Thymus (tissue), 11 donors: Measurements from ENCODE around the gene OR2H1. TPM values are rescaled to one million over a fixed set of nuclear protein-coding genes. Genes with fewer than 3 reads are reported as not detected.

ENCODE experiments used
- DNase-seq, 9 donors: peaks; one replicate each; pipeline ENCODE4 v3.0.0-alpha.2; 2013; ENCODE audit warnings: low spot score in 9 of 9, low read depth in 6 of 9, missing footprints in 1 of 9
- H3K27ac ChIP-seq, 2 donors: one replicate each; pipeline ENCODE4 v1.5.1; 2013; ENCODE audit warnings: control low read depth in 1 of 2, low read depth in 1 of 2, low read length in 1 of 2, mild to moderate bottlenecking in 1 of 2, moderate library complexity in 1 of 2
- H3K27me3 ChIP-seq, 2 donors: one replicate each; pipeline ENCODE4 v1.5.1; 2013; ENCODE audit warnings: low read length in 1 of 2; ENCODE audit not compliant: control insufficient read depth in 2 of 2, insufficient read depth in 1 of 2
- H3K36me3 ChIP-seq, 2 donors: one replicate each; pipeline ENCODE4 v1.5.1; 2013; ENCODE audit warnings: low read length in 1 of 2, mild to moderate bottlenecking in 1 of 2, moderate library complexity in 1 of 2; ENCODE audit not compliant: control insufficient read depth in 2 of 2, insufficient read depth in 2 of 2
- H3K4me1 ChIP-seq, 2 donors: one replicate each; pipeline ENCODE4 v1.5.1; 2013; ENCODE audit warnings: low read length in 2 of 2; ENCODE audit not compliant: control insufficient read depth in 2 of 2, insufficient read depth in 2 of 2
- H3K4me3 ChIP-seq, 2 donors: one replicate each; pipeline ENCODE4 v1.5.1; 2013; ENCODE audit warnings: low read length in 2 of 2, control low read depth in 1 of 2, mild to moderate bottlenecking in 1 of 2
- H3K9me3 ChIP-seq, 2 donors: one replicate each; pipeline ENCODE4 v1.5.1; 2013; ENCODE audit warnings: low read length in 1 of 2, mild to moderate bottlenecking in 1 of 2; ENCODE audit not compliant: control insufficient read depth in 2 of 2, insufficient read depth in 1 of 2
- WGBS: extraction: QIAGEN DNeasy Blood & Tissue Kit; methylation state at CpG from one replicate; pipeline ENCODE4 v1.1.7; 2013; 5-methylcytosine and 5-hydroxymethylcytosine counted together
- polyA plus RNA-seq: library from polyadenylated mRNA; stranded (reverse); fragments of 200-250 nt; gene quantifications from one replicate; pipeline ENCODE4 v1.2.3, GENCODE V29; 2013
- total RNA-seq: library from RNA; stranded (reverse); fragments of 120-200 nt; gene quantifications from one replicate; pipeline ENCODE4 v1.2.4, GENCODE V29; 2013
- donor health status: healthy.

OR2H1 gene
- total and polyA plus RNA-seq, 2 donors: 0.05 TPM; not detected in 1

GRCh38 chr6:29489286-29489685 is 32.3 kb downstream of the OR2H1 start:
- H3K4me3 ChIP-seq: no peak overlapping the region
- H3K9me3 ChIP-seq: no peaks in the 10 kb centered on the region
- H3K27me3 ChIP-seq: no peaks in the 10 kb centered on the region
- no peak overlapping the region for H3K27ac ChIP-seq
- H3K4me1 ChIP-seq: no peaks in the 10 kb centered on the region
- DNase-seq: peak in 1 of 9 donors; percentile 12
- H3K36me3 ChIP-seq: no peaks in the 10 kb centered on the region
- WGBS: 98% methylated on average over 8 of the region's 8 CpGs

GRCh38 chr6:29490055-29490454 is 33.1 kb downstream of the OR2H1 start:
- H3K4me3 ChIP-seq: no peak overlapping the region
- no peak for DNase-seq
- no peaks in the 10 kb centered on the region for H3K27me3 ChIP-seq
- H3K36me3 ChIP-seq: no peaks in the 10 kb centered on the region
- H3K9me3 ChIP-seq: no peaks in the 10 kb centered on the region
- H3K4me1 ChIP-seq: no peaks in the 10 kb centered on the region
- H3K27ac ChIP-seq: no peak overlapping the region
- 69% methylated on average over 3 of the region's 3 CpGs for WGBS

GRCh38 chr6:29490552-29490951 is 33.6 kb downstream of the OR2H1 start:
- H3K4me1 ChIP-seq: no peaks in the 10 kb centered on the region
- no peak overlapping the region for H3K4me3 ChIP-seq
- DNase-seq: no peak
- H3K36me3 ChIP-seq: no peaks in the 10 kb centered on the region
- no peak overlapping the region for H3K27ac ChIP-seq
- H3K27me3 ChIP-seq: no peaks in the 10 kb centered on the region
- H3K9me3 ChIP-seq: no peaks in the 10 kb centered on the region
- WGBS: 6% methylated on average over 2 of the region's 2 CpGs

GRCh38 chr6:29491574-29491973 is 34.6 kb downstream of the OR2H1 start:
- Histone ChIP-seq H3K36me3 (no peaks in the 10 kb centered on the region), H3K4me3 (no peak overlapping the region), H3K27ac (no peak overlapping the region), H3K4me1 (no peaks in the 10 kb centered on the region), H3K27me3 (no peaks in the 10 kb centered on the region), H3K9me3 (no peaks in the 10 kb centered on the region)
- WGBS: 98% methylated on average over 4 of the region's 4 CpGs
- DNase-seq: no peak

GRCh38 chr6:29493261-29493660 is 36.3 kb downstream of the OR2H1 start:
- H3K4me1 ChIP-seq: no peaks in the 10 kb centered on the region
- WGBS: 83% methylated on average over 2 of the region's 2 CpGs
- H3K9me3 ChIP-seq: no peaks in the 10 kb centered on the region
- no peak for DNase-seq
- H3K27me3 ChIP-seq: no peaks in the 10 kb centered on the region
- no peaks in the 10 kb centered on the region for H3K36me3 ChIP-seq
- H3K27ac ChIP-seq: no peak overlapping the region
- H3K4me3 ChIP-seq: no peak overlapping the region

GRCh38 chr6:29494131-29494530 is 37.2 kb downstream of the OR2H1 start:
- Histone ChIP-seq H3K27me3 (no peaks in the 10 kb centered on the region), H3K4me1 (no peaks in the 10 kb centered on the region), H3K9me3 (no peaks in the 10 kb centered on the region), H3K36me3 (no peaks in the 10 kb centered on the region), H3K4me3 (no peak overlapping the region), H3K27ac (no peak overlapping the region)
- no peak for DNase-seq
- 91% methylated on average over 2 of the region's 2 CpGs for WGBS

- H3K4me3 ChIP-seq: no peak overlapping the region
- no peaks in the 10 kb centered on the region for H3K9me3 ChIP-seq
- H3K36me3 ChIP-seq: no peaks in the 10 kb centered on the region
- no peak overlapping the region for H3K27ac ChIP-seq
- no peaks in the 10 kb centered on the region for H3K27me3 ChIP-seq
- H3K4me1 ChIP-seq: no peaks in the 10 kb centered on the region
- 89% methylated on average over 4 of the region's 4 CpGs for WGBS
- no peak for DNase-seq
These were observed 38.6 kb downstream of the OR2H1 start for GRCh38 chr6:29495571-29495970.

GRCh38 chr6:29496961-29497360 is 40.0 kb downstream of the OR2H1 start:
- WGBS: 97% methylated on average over 4 of the region's 4 CpGs
- Histone ChIP-seq H3K36me3 (no peaks in the 10 kb centered on the region), H3K9me3 (no peaks in the 10 kb centered on the region), H3K4me1 (no peaks in the 10 kb centered on the region), H3K4me3 (no peak overlapping the region), H3K27me3 (no peaks in the 10 kb centered on the region), H3K27ac (no peak overlapping the region)
- no peak for DNase-seq

- 95% methylated on average over 5 of the region's 5 CpGs for WGBS
- no peaks in the 10 kb centered on the region for H3K36me3 ChIP-seq
- H3K9me3 ChIP-seq: no peaks in the 10 kb centered on the region
- no peaks in the 10 kb centered on the region for H3K27me3 ChIP-seq
- no peak overlapping the region for H3K27ac ChIP-seq
- no peak for DNase-seq
- no peak overlapping the region for H3K4me3 ChIP-seq
- H3K4me1 ChIP-seq: no peaks in the 10 kb centered on the region
These were observed 42.7 kb downstream of the OR2H1 start for GRCh38 chr6:29499704-29500103.

GRCh38 chr6:29500594-29500993 is 43.6 kb downstream of the OR2H1 start:
- no peak overlapping the region for H3K27ac ChIP-seq
- no peak for DNase-seq
- WGBS: 97% methylated on average over 8 of the region's 8 CpGs
- no peaks in the 10 kb centered on the region for H3K27me3 ChIP-seq
- no peaks in the 10 kb centered on the region for H3K9me3 ChIP-seq
- no peaks in the 10 kb centered on the region for H3K4me1 ChIP-seq
- H3K36me3 ChIP-seq: no peaks in the 10 kb centered on the region
- H3K4me3 ChIP-seq: no peak overlapping the region
